WTC11 (cell line): ENCODE measurements around the gene RNF151. TPM values are rescaled to one million over a fixed set of nuclear protein-coding genes. Genes with fewer than 3 reads are reported as not detected.
"Not testable (repeated sequence)": the region's sequence is repeated elsewhere in the genome, so short reads cannot be mapped to it uniquely, and the experiment has no call there.

ENCODE experiments used
- ATAC-seq: fragments of 200-7000 bp; cut with Tn5 transposase; 2 replicates; pipeline ENCODE4 v1.10.0; 2021; ENCODE audit warnings: mild to moderate bottlenecking, moderate library complexity
- CTCF ChIA-PET: fragments of 300-600 bp; sonication (Branson Sonifier 250); formaldehyde crosslinking; loops from one replicate; lab custom pipeline; 2021; ENCODE audit warnings: antibody characterized with exemption; lab: Charles Lee
- POLR2A ChIA-PET: fragments of 350-600 bp; sonication (Branson Sonifier 250); formaldehyde crosslinking; loops from one replicate; lab custom pipeline; 2021; ENCODE audit warnings: antibody characterized with exemption; lab: Charles Lee
- DNase-seq: peaks from one replicate; pipeline ENCODE4 v3.0.0; 2021; ENCODE audit warnings: low spot score
- H3K27ac Mint-ChIP-seq: 2 replicates; pipeline ENCODE4 v1.8.0; 2021; ENCODE audit warnings: mixed read lengths
- H3K27me3 Mint-ChIP-seq: 2 replicates; pipeline ENCODE4 v1.8.0; 2021; ENCODE audit warnings: low read depth, mild to moderate bottlenecking, moderate library complexity, mixed read lengths
- H3K36me3 Mint-ChIP-seq: 2 replicates; pipeline ENCODE4 v1.8.0; 2021; ENCODE audit warnings: mixed read lengths
- H3K4me1 Mint-ChIP-seq: 2 replicates; pipeline ENCODE4 v1.8.0; 2022; ENCODE audit warnings: mixed read lengths
- H3K4me3 Mint-ChIP-seq: 2 replicates; pipeline ENCODE4 v1.8.0; 2021; ENCODE audit warnings: mild to moderate bottlenecking, moderate library complexity, mixed read lengths
- H3K9me3 Mint-ChIP-seq: 2 replicates; pipeline ENCODE4 v1.8.0; 2021; ENCODE audit warnings: mixed read lengths
- ELF4 ChIP-seq: sonication (generic); formaldehyde crosslinking; IDR thresholded peaks from 2 replicates; pipeline ENCODE4 v1.8.1; 2022; ENCODE audit warnings: low read depth, mild to moderate bottlenecking, moderate library complexity, missing genetic modification reagents
- FOXJ3 ChIP-seq: sonication (generic); formaldehyde crosslinking; IDR thresholded peaks from 2 replicates; pipeline ENCODE4 v1.9.0; 2021; ENCODE audit warnings: missing genetic modification reagents, mild to moderate bottlenecking, borderline replicate concordance
- KAT7 ChIP-seq: sonication (generic); formaldehyde crosslinking; IDR thresholded peaks from 2 replicates; pipeline ENCODE4 v1.8.1; 2023; ENCODE audit warnings: missing genetic modification reagents, mild to moderate bottlenecking, borderline replicate concordance
- total RNA-seq: library from RNA; stranded (reverse); gene quantifications from 3 replicates; pipeline ENCODE4 v1.2.3, GENCODE V29; 2021
- TF ChIP-seq, protein P1 (sequence below): sonication (generic); formaldehyde crosslinking; IDR thresholded peaks from 2 replicates; pipeline ENCODE4 v1.8.0; 2023; ENCODE audit warnings: missing genetic modification reagents
- TF ChIP-seq, protein P2 (sequence below): sonication (generic); formaldehyde crosslinking; IDR thresholded peaks from 2 replicates; pipeline ENCODE4 v1.8.1; 2022; ENCODE audit warnings: mild to moderate bottlenecking, missing genetic modification reagents, moderate library complexity, borderline replicate concordance
- TF ChIP-seq, protein P3 (sequence below): fragments of 250-450 bp; sonication (Bioruptor Pico); IDR thresholded peaks from 2 replicates; pipeline ENCODE4 v1.9.0; 2021; ENCODE audit warnings: mild to moderate bottlenecking, borderline replicate concordance
- TF ChIP-seq, protein P4 (sequence below): sonication (generic); formaldehyde crosslinking; IDR thresholded peaks from 2 replicates; pipeline ENCODE4 v1.8.1; 2023; ENCODE audit warnings: mild to moderate bottlenecking, moderate library complexity, missing genetic modification reagents
- TF ChIP-seq, protein P5 (sequence below): sonication (generic); formaldehyde crosslinking; IDR thresholded peaks from 2 replicates; pipeline ENCODE4 v1.8.0; 2022; ENCODE audit warnings: missing genetic modification reagents

Gene RNF151
- total RNA-seq, 1 experiment from 2014 or later = 0.31 TPM

DNA sequence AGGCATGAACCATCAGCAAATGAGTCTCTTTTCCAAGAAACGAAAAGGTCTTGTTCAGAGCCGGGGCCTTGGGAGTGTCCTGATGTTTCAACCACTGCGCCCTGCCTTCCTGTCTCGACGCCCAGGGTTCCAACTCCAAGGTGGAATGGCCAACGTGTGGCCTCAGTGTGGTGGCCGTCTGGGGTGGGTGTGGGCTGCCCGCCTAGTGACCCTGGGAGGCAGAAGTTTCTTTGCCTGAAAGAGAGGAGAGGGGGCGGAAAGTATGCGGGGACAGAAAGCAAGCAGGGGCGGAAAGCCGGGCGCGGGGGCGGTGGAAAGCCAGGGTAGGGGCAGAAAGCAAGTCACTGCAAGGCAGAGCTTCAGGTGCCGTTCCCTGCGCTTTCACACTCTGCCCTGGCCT, 27.7 kb upstream of the RNF151 start (continued):
- TF ChIP-seq ELF4 (CRISPR knock-in tag) = no peak
- TF ChIP-seq KAT7 = no peak
- TF ChIP-seq, protein P1, sequence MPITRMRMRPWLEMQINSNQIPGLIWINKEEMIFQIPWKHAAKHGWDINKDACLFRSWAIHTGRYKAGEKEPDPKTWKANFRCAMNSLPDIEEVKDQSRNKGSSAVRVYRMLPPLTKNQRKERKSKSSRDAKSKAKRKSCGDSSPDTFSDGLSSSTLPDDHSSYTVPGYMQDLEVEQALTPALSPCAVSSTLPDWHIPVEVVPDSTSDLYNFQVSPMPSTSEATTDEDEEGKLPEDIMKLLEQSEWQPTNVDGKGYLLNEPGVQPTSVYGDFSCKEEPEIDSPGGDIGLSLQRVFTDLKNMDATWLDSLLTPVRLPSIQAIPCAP (CRISPR knock-in tag) = no peak
- TF ChIP-seq, protein P2, sequence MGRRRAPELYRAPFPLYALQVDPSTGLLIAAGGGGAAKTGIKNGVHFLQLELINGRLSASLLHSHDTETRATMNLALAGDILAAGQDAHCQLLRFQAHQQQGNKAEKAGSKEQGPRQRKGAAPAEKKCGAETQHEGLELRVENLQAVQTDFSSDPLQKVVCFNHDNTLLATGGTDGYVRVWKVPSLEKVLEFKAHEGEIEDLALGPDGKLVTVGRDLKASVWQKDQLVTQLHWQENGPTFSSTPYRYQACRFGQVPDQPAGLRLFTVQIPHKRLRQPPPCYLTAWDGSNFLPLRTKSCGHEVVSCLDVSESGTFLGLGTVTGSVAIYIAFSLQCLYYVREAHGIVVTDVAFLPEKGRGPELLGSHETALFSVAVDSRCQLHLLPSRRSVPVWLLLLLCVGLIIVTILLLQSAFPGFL (CRISPR knock-in tag) = no peak
- TF ChIP-seq, protein P3, sequence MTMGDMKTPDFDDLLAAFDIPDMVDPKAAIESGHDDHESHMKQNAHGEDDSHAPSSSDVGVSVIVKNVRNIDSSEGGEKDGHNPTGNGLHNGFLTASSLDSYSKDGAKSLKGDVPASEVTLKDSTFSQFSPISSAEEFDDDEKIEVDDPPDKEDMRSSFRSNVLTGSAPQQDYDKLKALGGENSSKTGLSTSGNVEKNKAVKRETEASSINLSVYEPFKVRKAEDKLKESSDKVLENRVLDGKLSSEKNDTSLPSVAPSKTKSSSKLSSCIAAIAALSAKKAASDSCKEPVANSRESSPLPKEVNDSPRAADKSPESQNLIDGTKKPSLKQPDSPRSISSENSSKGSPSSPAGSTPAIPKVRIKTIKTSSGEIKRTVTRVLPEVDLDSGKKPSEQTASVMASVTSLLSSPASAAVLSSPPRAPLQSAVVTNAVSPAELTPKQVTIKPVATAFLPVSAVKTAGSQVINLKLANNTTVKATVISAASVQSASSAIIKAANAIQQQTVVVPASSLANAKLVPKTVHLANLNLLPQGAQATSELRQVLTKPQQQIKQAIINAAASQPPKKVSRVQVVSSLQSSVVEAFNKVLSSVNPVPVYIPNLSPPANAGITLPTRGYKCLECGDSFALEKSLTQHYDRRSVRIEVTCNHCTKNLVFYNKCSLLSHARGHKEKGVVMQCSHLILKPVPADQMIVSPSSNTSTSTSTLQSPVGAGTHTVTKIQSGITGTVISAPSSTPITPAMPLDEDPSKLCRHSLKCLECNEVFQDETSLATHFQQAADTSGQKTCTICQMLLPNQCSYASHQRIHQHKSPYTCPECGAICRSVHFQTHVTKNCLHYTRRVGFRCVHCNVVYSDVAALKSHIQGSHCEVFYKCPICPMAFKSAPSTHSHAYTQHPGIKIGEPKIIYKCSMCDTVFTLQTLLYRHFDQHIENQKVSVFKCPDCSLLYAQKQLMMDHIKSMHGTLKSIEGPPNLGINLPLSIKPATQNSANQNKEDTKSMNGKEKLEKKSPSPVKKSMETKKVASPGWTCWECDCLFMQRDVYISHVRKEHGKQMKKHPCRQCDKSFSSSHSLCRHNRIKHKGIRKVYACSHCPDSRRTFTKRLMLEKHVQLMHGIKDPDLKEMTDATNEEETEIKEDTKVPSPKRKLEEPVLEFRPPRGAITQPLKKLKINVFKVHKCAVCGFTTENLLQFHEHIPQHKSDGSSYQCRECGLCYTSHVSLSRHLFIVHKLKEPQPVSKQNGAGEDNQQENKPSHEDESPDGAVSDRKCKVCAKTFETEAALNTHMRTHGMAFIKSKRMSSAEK (CRISPR knock-in tag) = no peak
- TF ChIP-seq, protein P4, sequence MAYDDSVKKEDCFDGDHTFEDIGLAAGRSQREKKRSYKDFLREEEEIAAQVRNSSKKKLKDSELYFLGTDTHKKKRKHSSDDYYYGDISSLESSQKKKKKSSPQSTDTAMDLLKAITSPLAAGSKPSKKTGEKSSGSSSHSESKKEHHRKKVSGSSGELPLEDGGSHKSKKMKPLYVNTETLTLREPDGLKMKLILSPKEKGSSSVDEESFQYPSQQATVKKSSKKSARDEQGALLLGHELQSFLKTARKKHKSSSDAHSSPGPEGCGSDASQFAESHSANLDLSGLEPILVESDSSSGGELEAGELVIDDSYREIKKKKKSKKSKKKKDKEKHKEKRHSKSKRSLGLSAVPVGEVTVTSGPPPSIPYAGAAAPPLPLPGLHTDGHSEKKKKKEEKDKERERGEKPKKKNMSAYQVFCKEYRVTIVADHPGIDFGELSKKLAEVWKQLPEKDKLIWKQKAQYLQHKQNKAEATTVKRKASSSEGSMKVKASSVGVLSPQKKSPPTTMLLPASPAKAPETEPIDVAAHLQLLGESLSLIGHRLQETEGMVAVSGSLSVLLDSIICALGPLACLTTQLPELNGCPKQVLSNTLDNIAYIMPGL (CRISPR knock-in tag) = no peak
- TF ChIP-seq, protein P5, sequence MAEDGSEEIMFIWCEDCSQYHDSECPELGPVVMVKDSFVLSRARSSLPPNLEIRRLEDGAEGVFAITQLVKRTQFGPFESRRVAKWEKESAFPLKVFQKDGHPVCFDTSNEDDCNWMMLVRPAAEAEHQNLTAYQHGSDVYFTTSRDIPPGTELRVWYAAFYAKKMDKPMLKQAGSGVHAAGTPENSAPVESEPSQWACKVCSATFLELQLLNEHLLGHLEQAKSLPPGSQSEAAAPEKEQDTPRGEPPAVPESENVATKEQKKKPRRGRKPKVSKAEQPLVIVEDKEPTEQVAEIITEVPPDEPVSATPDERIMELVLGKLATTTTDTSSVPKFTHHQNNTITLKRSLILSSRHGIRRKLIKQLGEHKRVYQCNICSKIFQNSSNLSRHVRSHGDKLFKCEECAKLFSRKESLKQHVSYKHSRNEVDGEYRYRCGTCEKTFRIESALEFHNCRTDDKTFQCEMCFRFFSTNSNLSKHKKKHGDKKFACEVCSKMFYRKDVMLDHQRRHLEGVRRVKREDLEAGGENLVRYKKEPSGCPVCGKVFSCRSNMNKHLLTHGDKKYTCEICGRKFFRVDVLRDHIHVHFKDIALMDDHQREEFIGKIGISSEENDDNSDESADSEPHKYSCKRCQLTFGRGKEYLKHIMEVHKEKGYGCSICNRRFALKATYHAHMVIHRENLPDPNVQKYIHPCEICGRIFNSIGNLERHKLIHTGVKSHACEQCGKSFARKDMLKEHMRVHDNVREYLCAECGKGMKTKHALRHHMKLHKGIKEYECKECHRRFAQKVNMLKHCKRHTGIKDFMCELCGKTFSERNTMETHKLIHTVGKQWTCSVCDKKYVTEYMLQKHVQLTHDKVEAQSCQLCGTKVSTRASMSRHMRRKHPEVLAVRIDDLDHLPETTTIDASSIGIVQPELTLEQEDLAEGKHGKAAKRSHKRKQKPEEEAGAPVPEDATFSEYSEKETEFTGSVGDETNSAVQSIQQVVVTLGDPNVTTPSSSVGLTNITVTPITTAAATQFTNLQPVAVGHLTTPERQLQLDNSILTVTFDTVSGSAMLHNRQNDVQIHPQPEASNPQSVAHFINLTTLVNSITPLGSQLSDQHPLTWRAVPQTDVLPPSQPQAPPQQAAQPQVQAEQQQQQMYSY (CRISPR knock-in tag) = no peak

DNA sequence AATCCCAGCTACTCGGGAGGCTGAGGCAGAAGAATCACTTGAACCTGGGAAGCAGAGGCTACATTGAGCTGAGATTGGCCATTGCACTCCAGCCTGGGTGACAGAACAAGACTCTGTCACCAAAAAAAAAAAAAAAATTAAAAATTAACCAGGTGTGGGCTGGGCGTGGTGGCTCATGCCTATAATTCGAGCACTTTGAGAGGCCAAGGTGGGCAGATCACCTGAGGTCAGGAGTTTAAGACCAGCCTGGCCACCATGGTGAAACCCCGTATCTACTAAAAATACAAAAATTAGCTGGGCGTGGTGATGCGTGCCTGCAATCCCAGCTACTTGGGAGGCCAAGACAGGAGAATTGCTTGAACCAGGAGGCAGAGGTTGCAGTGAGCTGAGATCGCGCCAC, 26.8 kb upstream of the RNF151 start:
- CTCF ChIA-PET = interaction anchor here (1.0 to 4.4 kb wide), 3 partner anchors 12 to 41 kb away, joined by 3 to 29 read pairs (median 10); partner anchors contain the start of gene NOXO1
- peaks cover 12% of the 10 kb centered on the region for H3K36me3 Mint-ChIP-seq
- DNase-seq, ATAC-seq, POLR2A ChIA-PET, H3K27ac Mint-ChIP-seq, H3K9me3 Mint-ChIP-seq, H3K4me3 Mint-ChIP-seq: not testable (repeated sequence)
- H3K4me1 Mint-ChIP-seq = peaks cover 22% of the 10 kb centered on the region
- H3K27me3 Mint-ChIP-seq = peaks cover 13% of the 10 kb centered on the region

DNA sequence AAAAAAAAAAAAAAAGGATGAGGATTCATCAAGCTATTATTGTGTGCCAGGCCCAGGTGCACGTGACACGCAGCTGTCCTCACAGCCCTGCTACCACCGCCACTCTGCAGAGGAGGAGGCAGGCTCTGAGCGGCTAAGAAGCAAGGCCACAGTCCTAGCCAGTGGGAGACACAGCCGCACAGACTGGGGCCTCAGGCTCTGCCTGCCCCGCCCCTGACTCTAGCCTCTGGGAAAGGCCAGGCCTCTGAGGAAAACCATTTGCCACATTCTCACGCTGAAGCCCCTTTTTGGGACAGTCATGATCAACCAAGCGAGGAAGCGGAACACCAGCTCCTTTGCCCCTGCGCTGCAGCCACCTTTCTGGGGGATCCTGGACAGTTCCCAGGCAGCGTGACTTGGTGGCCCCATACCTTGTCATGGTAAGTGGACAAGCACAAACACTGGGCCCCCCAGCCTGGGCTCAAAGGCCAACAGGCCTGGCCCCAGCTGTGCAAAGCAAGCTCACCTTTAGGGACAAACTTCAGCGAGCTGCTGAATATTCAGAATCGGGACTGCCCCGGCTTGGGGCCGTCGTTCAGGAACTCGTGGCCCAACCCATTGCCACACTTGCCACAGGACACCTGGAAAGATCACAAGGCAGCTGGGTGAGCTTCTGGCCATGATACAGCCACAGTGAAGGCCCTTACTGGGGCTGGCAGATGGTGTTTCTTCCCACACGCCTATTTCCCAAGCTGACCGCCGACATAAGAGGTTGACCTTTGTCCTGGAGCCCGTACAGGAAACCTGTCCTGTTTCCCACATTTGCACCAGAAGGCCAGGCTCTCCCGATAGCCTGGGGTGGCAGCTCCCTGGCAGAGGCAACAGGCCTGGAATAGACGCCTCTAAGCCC, 26.1 kb upstream of the RNF151 start:
- POLR2A ChIA-PET = interaction anchor here (1.0 to 1.5 kb wide), 4 partner anchors 12 to 40 kb away, joined by 3 to 19 read pairs (median 4); partner anchors contain the start of genes RPL3L and RPS2
- H3K27me3 Mint-ChIP-seq = peaks cover 13% of the 10 kb centered on the region
- peaks cover 12% of the 10 kb centered on the region for H3K36me3 Mint-ChIP-seq
- CTCF ChIA-PET = interaction anchor here (0.6 to 4.4 kb wide), 31 partner anchors 8 to 207 kb away, joined by 3 to 29 read pairs (median 4); partner anchors contain the start of genes FAHD1, NOXO1, NUBP2 and RAB26
- DNase-seq = no peak
- no peaks in the 10 kb centered on the region for H3K9me3 Mint-ChIP-seq
- no peak for TF ChIP-seq FOXJ3 (CRISPR knock-in tag)
- TF ChIP-seq, all 79 proteins: peak for 0
- H3K27ac Mint-ChIP-seq = no peak overlapping the region
- no peak overlapping the region for H3K4me3 Mint-ChIP-seq
- H3K4me1 Mint-ChIP-seq = peaks cover 22% of the 10 kb centered on the region
- no peak for ATAC-seq
